Measurements from ENCODE around the gene EI24. TPM values are rescaled to one million over a fixed set of nuclear protein-coding genes. Genes with fewer than 3 reads are reported as not detected.

Gene EI24
- total and polyA plus RNA-seq, 9 of the 15 experiments (the other 6 are each of a cell fraction or from before 2014, with no cell fraction given), result 50.4 to 260 (median 168) TPM

GRCh38 chr11:125561924-125562323 lies 7.4 kb upstream of the EI24 start:
- in situ Hi-C loops (cut with MboI), result no loop called here
- FAIRE-seq, result no peak
- H3K4me2 ChIP-seq (ENCODE audit: insufficient read depth, low read length), result no peak overlapping the region
- TF ChIP-seq SAFB2 (IDR thresholded peaks at IDR 0.05; ENCODE audit: borderline replicate concordance, low read depth, low read length, severe bottlenecking), result no peak
- TF ChIP-seq HDAC2 (IDR thresholded peaks at IDR 0.05), result no peak
- TF ChIP-seq, protein P1, sequence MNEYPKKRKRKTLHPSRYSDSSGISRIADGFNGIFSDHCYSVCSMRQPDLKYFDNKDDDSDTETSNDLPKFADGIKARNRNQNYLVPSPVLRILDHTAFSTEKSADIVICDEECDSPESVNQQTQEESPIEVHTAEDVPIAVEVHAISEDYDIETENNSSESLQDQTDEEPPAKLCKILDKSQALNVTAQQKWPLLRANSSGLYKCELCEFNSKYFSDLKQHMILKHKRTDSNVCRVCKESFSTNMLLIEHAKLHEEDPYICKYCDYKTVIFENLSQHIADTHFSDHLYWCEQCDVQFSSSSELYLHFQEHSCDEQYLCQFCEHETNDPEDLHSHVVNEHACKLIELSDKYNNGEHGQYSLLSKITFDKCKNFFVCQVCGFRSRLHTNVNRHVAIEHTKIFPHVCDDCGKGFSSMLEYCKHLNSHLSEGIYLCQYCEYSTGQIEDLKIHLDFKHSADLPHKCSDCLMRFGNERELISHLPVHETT (CRISPR knock-in tag; conservative IDR thresholded peaks at IDR 0.05 in 1 of 2, IDR thresholded peaks at IDR 0.05 in 1 of 2), result 0 out of 4 replicates have a peak, but pooled peaks of 1 of the 2 experiments have one; percentile 55
- peak; percentile 64; the same call in 1 of the 2 replicates for TF ChIP-seq MECOM (CRISPR knock-in tag; IDR thresholded peaks at IDR 0.05)
- peak; percentile 85 for TF ChIP-seq ZNF311 (CRISPR knock-in tag; IDR thresholded peaks at IDR 0.05)
- no peak for TF ChIP-seq NR4A1 (CRISPR knock-in tag; IDR thresholded peaks at IDR 0.05)
- peak; percentile 79 for TF ChIP-seq NR4A1 (tag; IDR thresholded peaks at IDR 0.05)
- no peak for TF ChIP-seq MTA3 (IDR thresholded peaks at IDR 0.05; ENCODE audit: borderline replicate concordance)
- no peak for TF ChIP-seq ASH1L (IDR thresholded peaks at IDR 0.05; ENCODE audit: borderline replicate concordance, low read depth, partially characterized antibody)
- no peak for TF ChIP-seq TAF15 (IDR thresholded peaks at IDR 0.05; ENCODE audit: low read depth, low read length)
- no peak for TF ChIP-seq ARID2 (IDR thresholded peaks at IDR 0.05)
- TF ChIP-seq, protein P2, sequence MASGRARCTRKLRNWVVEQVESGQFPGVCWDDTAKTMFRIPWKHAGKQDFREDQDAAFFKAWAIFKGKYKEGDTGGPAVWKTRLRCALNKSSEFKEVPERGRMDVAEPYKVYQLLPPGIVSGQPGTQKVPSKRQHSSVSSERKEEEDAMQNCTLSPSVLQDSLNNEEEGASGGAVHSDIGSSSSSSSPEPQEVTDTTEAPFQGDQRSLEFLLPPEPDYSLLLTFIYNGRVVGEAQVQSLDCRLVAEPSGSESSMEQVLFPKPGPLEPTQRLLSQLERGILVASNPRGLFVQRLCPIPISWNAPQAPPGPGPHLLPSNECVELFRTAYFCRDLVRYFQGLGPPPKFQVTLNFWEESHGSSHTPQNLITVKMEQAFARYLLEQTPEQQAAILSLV (tag; IDR thresholded peaks at IDR 0.05), result peak; percentile 85
- TF ChIP-seq, protein P3, sequence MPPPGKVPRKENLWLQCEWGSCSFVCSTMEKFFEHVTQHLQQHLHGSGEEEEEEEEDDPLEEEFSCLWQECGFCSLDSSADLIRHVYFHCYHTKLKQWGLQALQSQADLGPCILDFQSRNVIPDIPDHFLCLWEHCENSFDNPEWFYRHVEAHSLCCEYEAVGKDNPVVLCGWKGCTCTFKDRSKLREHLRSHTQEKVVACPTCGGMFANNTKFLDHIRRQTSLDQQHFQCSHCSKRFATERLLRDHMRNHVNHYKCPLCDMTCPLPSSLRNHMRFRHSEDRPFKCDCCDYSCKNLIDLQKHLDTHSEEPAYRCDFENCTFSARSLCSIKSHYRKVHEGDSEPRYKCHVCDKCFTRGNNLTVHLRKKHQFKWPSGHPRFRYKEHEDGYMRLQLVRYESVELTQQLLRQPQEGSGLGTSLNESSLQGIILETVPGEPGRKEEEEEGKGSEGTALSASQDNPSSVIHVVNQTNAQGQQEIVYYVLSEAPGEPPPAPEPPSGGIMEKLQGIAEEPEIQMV (tag; conservative IDR thresholded peaks at IDR 0.05; ENCODE audit: low read depth), result peak; percentile 81
- no peak for TF ChIP-seq ZNF23 (CRISPR knock-in tag; IDR thresholded peaks at IDR 0.05)
- TF ChIP-seq KLF13 (tag; IDR thresholded peaks at IDR 0.05; ENCODE audit: borderline replicate concordance, low read depth), result peak; percentile 15; the same call in 1 of the 2 replicates
- no peak for TF ChIP-seq ZBED1 (IDR thresholded peaks at IDR 0.05)
- TF ChIP-seq GTF2A2 (tag; IDR thresholded peaks at IDR 0.05), result peak; percentile 88
- TF ChIP-seq MAX (CRISPR knock-in tag; IDR thresholded peaks at IDR 0.05), result no peak
- TF ChIP-seq TCFL5 (CRISPR knock-in tag; conservative IDR thresholded peaks at IDR 0.05), result no peak

More at GRCh38 chr11:125561924-125562323, 7.4 kb upstream of the EI24 start:
- Histone ChIP-seq H3K9me1 (ENCODE audit: control insufficient read depth, insufficient read depth, low read length) (no peaks in the 10 kb centered on the region), H3K4me1 (replicated peaks in 1 of 2; ENCODE audit: control insufficient read depth in 2 of 2, insufficient read depth in 2 of 2, low read length in 2 of 2) (peaks cover 0 to 8% of the 10 kb centered on the region in 2 experiments; a peak in 1 of 5 replicates), H3K79me2 (ENCODE audit: control insufficient read depth, insufficient read depth, low read length) (no peaks in the 10 kb centered on the region), H3K4me3 (no peak overlapping the region), H3K27ac (ENCODE audit: extremely low read depth, low read depth, low read length) (no peak overlapping the region), H3K36me3 (ENCODE audit: control insufficient read depth, insufficient read depth, low read length) (no peaks in the 10 kb centered on the region), H3K27me3 (ENCODE audit: control insufficient read depth in 2 of 2, insufficient read depth in 2 of 2, low read length in 2 of 2) (no peaks in the 10 kb centered on the region), H3K9ac (ENCODE audit: insufficient read depth in 1 of 2, low read depth in 2 of 2, low read length in 2 of 2) (no peak overlapping the region), H2AFZ (ENCODE audit: low read depth, low read length) (0 out of 2 replicates have a peak overlapping the region, but pooled peaks have one; percentile 48), H4K20me1 (replicated peaks; ENCODE audit: control insufficient read depth, insufficient read depth, low read length) (no peaks in the 10 kb centered on the region), H3K9me3 (replicated peaks; ENCODE audit: control insufficient read depth, insufficient read depth, low read depth, low read length) (no peaks in the 10 kb centered on the region)
- BruUV-seq (replicated peaks), result no TSS peak
- intact Hi-C loops (cut with micrococcal nuclease), result no loop called here
- CTCF ChIA-PET (ENCODE audit: low intra/inter-chr PET ratio), result no interaction called here
- no peak for ATAC-seq
- 94% methylated on average over 1 of the region's 1 CpG for WGBS (ENCODE audit: insufficient coverage, low coverage, missing lambda C conversion rate)
- POLR2A ChIA-PET, result no interaction called here
- no peak for DNase-seq (ENCODE audit: extremely low read depth in 1 of 4, low spot score in 3 of 4)
